Measurements from ENCODE around the gene CCDC201. TPM values are rescaled to one million over a fixed set of nuclear protein-coding genes. Genes with fewer than 3 reads are reported as not detected.
"Not testable (repeated sequence)": the region's sequence is repeated elsewhere in the genome, so short reads cannot be mapped to it uniquely, and the experiment has no call there.

Gene CCDC201
- total RNA-seq, 1 donor = not detected

GRCh38 chr7:45865594-45866410 lies 7.1 kb downstream of the CCDC201 start:
- H3K4me3 ChIP-seq (ENCODE audit: low read depth, low read length) = no peak overlapping the region
- no peak for TF ChIP-seq CTCF (IDR thresholded peaks at IDR 0.05; ENCODE audit: insufficient read depth, low read depth, low read length)
- no peak for DNase-seq (ENCODE audit: low read depth)

GRCh38 chr7:45863715-45864114 lies 9.2 kb downstream of the CCDC201 start:
- TF ChIP-seq CTCF (IDR thresholded peaks at IDR 0.05; ENCODE audit: insufficient read depth, low read depth, low read length) = peak; percentile 24
- no peak overlapping the region for H3K4me3 ChIP-seq (ENCODE audit: low read depth, low read length)
- DNase-seq (ENCODE audit: low read depth) = no peak

DNA sequence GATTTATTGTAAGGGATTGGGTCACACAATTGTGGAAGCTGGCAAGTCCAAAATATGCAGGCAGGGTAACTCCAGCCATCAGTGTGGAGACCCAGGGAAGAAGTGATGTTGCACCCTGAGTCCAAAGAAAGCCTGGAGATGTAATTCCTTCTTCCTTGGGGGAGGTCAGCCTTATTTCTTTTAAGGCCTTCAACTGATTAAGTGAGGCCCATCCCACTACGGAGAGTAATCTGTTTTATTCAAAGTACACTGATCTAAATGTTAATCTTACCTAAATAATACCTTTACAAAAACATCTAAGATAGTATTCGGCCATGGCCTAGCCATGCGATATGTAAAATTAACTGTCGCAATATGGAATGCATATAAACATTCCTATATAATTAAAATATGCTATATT lies 16.0 kb downstream of the CCDC201 start:
- not testable (repeated sequence) for DNase-seq (ENCODE audit: low read depth); H3K4me3 ChIP-seq (ENCODE audit: low read depth, low read length)

- H3K4me3 ChIP-seq (ENCODE audit: low read depth, low read length); DNase-seq (ENCODE audit: low read depth): not testable (repeated sequence)
These were observed 17.2 kb downstream of the CCDC201 start for GRCh38 chr7:45855680-45856079.

DNA sequence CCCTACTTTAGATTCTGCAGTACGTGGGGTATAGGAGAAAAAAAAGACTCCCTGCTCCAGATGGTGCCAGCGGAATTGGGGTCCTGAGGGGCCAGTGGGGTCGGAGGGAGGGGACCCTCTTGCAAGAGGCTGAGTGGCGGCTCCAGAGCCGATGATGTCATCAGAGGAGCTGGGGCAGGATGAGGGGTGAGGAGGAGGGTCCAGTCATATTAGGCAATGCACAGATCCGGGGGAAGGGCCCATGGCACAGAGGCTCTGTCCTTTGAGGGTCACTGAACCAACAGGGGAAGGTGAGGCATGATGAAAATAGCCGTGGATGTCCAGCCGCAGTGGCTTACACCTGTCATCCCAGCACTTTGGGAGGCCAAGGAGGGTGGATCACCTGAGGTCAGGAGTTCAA lies 19.4 kb downstream of the CCDC201 start:
- DNase-seq (ENCODE audit: low read depth); H3K4me3 ChIP-seq (ENCODE audit: low read depth, low read length): not testable (repeated sequence)

DNA sequence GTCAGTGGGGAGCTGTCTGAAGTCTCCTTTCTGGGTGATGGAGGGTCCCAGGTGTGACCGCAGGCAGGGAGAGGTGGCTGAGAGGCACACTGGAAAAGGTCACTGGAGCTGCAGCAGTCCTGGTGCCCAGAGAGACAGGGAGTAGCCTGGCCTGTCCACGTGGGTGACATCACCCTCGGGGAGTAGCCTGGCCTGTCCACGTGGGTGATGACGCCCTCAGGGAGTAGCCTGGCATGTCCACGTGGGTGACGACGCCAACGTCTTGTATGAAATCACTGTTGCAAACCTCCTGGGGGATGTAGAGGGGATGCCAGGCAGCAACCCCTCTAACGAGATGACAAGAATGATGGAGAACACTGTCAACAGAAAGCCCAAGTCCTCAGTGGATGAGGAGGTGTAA lies 19.9 kb downstream of the CCDC201 start:
- not testable (repeated sequence) for DNase-seq (ENCODE audit: low read depth); H3K4me3 ChIP-seq (ENCODE audit: low read depth, low read length)

GRCh38 chr7:45848734-45849133 lies 24.1 kb downstream of the CCDC201 start:
- not testable (repeated sequence) for DNase-seq (ENCODE audit: low read depth); H3K4me3 ChIP-seq (ENCODE audit: low read depth, low read length)

GRCh38 chr7:45846536-45846935 lies 26.3 kb downstream of the CCDC201 start:
- H3K4me3 ChIP-seq (ENCODE audit: low read depth, low read length); DNase-seq (ENCODE audit: low read depth): not testable (repeated sequence)

- H3K4me3 ChIP-seq (ENCODE audit: low read depth, low read length); DNase-seq (ENCODE audit: low read depth): not testable (repeated sequence)
These were observed 30.8 kb downstream of the CCDC201 start for GRCh38 chr7:45841926-45842717.

- not testable (repeated sequence) for H3K4me3 ChIP-seq (ENCODE audit: low read depth, low read length); DNase-seq (ENCODE audit: low read depth)
These were observed 34.0 kb downstream of the CCDC201 start for GRCh38 chr7:45838852-45839251.

GRCh38 chr7:45832433-45833177 lies 40.3 kb downstream of the CCDC201 start:
- DNase-seq (ENCODE audit: low read depth) = peak; percentile 77
- H3K4me3 ChIP-seq (ENCODE audit: low read depth, low read length) = not testable (repeated sequence)

DNA sequence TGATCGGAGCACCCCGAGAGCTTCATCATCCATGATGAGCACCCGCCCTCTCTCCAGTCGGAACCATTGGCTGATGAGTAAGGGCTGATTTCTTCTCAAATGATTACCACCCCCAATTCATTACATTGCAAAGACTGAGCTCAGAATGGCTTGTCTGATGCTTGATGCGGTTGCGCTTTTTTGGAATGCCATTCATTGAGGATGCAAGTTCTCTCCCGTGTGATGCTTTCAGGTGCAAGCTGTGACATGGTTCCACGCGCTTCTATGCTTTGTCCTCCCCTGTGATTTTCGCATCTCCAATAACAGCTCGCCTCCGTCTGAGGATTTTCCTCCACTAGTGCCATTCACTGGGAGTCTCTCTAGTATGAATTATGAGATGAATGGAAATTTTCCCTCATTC lies 43.0 kb downstream of the CCDC201 start:
- not testable (repeated sequence) for H3K4me3 ChIP-seq (ENCODE audit: low read depth, low read length); DNase-seq (ENCODE audit: low read depth)

DNA sequence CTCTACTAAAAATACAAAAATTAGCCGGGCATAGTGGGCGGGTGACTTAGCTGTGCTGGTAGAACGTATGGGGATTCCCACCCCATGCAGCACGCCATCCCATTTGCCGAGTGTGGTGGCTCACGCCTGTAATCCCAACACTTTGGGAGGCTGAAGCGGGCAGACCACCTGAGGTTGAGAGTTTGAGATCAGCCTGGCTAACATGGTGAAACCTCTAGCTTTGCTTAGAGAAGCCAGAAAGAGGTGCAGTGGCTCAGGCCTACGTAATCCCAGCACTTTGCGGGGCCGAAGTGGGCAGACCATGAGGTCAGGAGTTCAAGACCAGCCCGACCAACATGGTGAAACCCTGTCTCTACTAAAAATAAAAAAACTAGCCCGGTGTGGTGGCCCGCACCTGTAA lies 45.2 kb downstream of the CCDC201 start:
- not testable (repeated sequence) for DNase-seq (ENCODE audit: low read depth); H3K4me3 ChIP-seq (ENCODE audit: low read depth, low read length)

- not testable (repeated sequence) for H3K4me3 ChIP-seq (ENCODE audit: low read depth, low read length); DNase-seq (ENCODE audit: low read depth)
These were observed 46.3 kb downstream of the CCDC201 start for GRCh38 chr7:45826550-45826949.

- H3K4me3 ChIP-seq (ENCODE audit: low read depth, low read length); DNase-seq (ENCODE audit: low read depth): not testable (repeated sequence)
These were observed 54.1 kb downstream of the CCDC201 start for GRCh38 chr7:45818763-45819162.

GRCh38 chr7:45817913-45818312 lies 55.0 kb downstream of the CCDC201 start:
- not testable (repeated sequence) for DNase-seq (ENCODE audit: low read depth); H3K4me3 ChIP-seq (ENCODE audit: low read depth, low read length)

Data from fibroblast of villous mesenchyme (primary cell).